Parathyroid adenoma (tissue), 2 donors: Measurements from ENCODE around the gene GET3.

Experiments
- H2AFZ ChIP-seq: fragments of 300-600 bp; sonication (generic); one replicate; pipeline ENCODE4 v1.7.0; 2017; ENCODE audit warnings: antibody characterized with exemption, mild to moderate bottlenecking
- H3K27ac ChIP-seq: fragments of 300-600 bp; sonication (generic); one replicate; pipeline ENCODE4 v1.7.0; 2017
- H3K27me3 ChIP-seq: fragments of 300-600 bp; sonication (generic); one replicate; pipeline ENCODE4 v1.7.0; 2017; ENCODE audit warnings: low read length; ENCODE audit not compliant: control insufficient read depth, insufficient read depth
- H3K36me3 ChIP-seq: fragments of 300-600 bp; sonication (generic); one replicate; pipeline ENCODE4 v1.7.0; 2017; ENCODE audit warnings: low read length; ENCODE audit not compliant: control insufficient read depth, insufficient read depth
- H3K4me1 ChIP-seq: fragments of 300-600 bp; sonication (generic); one replicate; pipeline ENCODE4 v1.7.0; 2017; ENCODE audit warnings: control low read depth
- H3K4me2 ChIP-seq: fragments of 300-600 bp; sonication (generic); one replicate; pipeline ENCODE4 v1.7.0; 2017; ENCODE audit warnings: low read length
- H3K4me3 ChIP-seq: fragments of 300-600 bp; sonication (generic); one replicate; pipeline ENCODE4 v1.7.0; 2017; ENCODE audit warnings: low read depth, low read length
- H3K79me2 ChIP-seq: fragments of 300-600 bp; sonication (generic); one replicate; pipeline ENCODE4 v1.7.0; 2017; ENCODE audit warnings: control low read depth
- H3K9ac ChIP-seq: fragments of 300-600 bp; sonication (generic); one replicate; pipeline ENCODE4 v1.7.0; 2017; ENCODE audit warnings: mild to moderate bottlenecking
- H3K9me3 ChIP-seq: fragments of 300-600 bp; sonication (generic); one replicate; pipeline ENCODE4 v1.7.0; 2017; ENCODE audit warnings: low read length; ENCODE audit not compliant: control insufficient read depth
- CTCF ChIP-seq: fragments of 300-600 bp; sonication (generic); IDR thresholded peaks from one replicate; pipeline ENCODE4 v1.7.0; 2017; ENCODE audit warnings: antibody characterized with exemption, mild to moderate bottlenecking
- donor health status: primary hyperparathyroidism.

The GET3 gene

DNA sequence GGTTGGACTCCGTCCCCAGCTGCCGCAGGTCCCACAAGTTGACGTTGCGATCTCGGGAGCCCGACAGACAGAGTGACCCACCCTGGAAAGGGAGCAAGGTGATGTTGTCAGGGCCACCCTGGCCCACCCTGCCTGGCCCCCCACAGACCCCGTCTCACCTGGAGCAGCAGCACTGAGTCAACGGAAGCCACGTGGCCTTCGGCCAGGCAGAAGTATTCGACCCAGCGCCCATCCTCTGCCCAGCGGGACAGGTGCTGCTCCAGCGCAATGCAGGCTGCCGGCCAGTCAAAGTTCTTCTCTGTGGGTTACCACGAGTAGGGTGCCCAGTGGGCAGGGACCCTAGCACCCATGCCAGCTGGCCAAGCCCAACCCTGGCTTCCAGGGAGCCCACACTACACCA lies 42.7 kb upstream of the GET3 start:
- Histone ChIP-seq H3K9ac (no peak overlapping the region), H3K4me3 (no peak overlapping the region), H3K27ac (no peak overlapping the region), H3K9me3 (no peaks in the 10 kb centered on the region), H3K4me1 (no peaks in the 10 kb centered on the region), H2AFZ (no peak overlapping the region), H3K4me2 (no peak overlapping the region), H3K79me2 (no peaks in the 10 kb centered on the region), H3K27me3 (no peaks in the 10 kb centered on the region), H3K36me3 (no peaks in the 10 kb centered on the region)
- no peak for TF ChIP-seq CTCF

- no peak overlapping the region for H3K27ac ChIP-seq
- TF ChIP-seq CTCF, result no peak
- H3K79me2 ChIP-seq, result no peaks in the 10 kb centered on the region
- no peak overlapping the region for H3K9ac ChIP-seq
- no peaks in the 10 kb centered on the region for H3K9me3 ChIP-seq
- H3K27me3 ChIP-seq, result no peaks in the 10 kb centered on the region
- H3K36me3 ChIP-seq, result no peaks in the 10 kb centered on the region
- H3K4me2 ChIP-seq, result peak overlapping the region; percentile 72
- no peak overlapping the region for H2AFZ ChIP-seq
- H3K4me3 ChIP-seq, result peak overlapping the region; percentile 68
- H3K4me1 ChIP-seq, result no peaks in the 10 kb centered on the region
Measured at GRCh38 chr19:12695096-12695495, 42.2 kb upstream of the GET3 start.

DNA sequence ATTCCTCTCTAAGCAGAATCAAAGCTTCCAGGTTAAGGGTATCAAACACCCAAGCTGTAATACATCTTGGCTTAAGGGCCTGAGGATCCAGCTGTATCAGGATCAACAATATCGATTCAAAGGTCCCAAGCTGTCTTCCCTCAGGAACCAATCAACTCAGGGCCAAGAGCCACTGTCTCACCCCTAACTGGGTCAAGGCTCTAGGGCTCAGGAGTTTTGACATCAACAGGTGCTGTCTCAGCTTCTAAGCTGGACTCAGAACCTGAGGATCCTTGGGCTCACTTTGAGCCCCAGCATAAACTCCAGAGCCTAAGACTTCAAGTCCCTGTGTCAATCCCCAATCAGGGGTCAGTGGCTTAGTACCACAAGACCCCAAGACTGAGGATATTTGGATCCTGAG lies 41.8 kb upstream of the GET3 start:
- Histone ChIP-seq H3K27me3 (no peaks in the 10 kb centered on the region), H3K9ac (no peak overlapping the region), H3K4me2 (peak overlapping the region; percentile 72), H3K36me3 (no peaks in the 10 kb centered on the region), H3K9me3 (no peaks in the 10 kb centered on the region), H3K4me3 (peak overlapping the region; percentile 68), H2AFZ (peak overlapping the region; percentile 99), H3K4me1 (no peaks in the 10 kb centered on the region), H3K79me2 (no peaks in the 10 kb centered on the region), H3K27ac (no peak overlapping the region)
- TF ChIP-seq CTCF, result no peak

GRCh38 chr19:12695997-12696365 lies 41.3 kb upstream of the GET3 start:
- no peaks in the 10 kb centered on the region for H3K9me3 ChIP-seq

More at GRCh38 chr19:12695997-12696365, 41.3 kb upstream of the GET3 start:
- peak overlapping the region; percentile 21 for H3K9ac ChIP-seq
- peak overlapping the region; percentile 72 for H3K4me2 ChIP-seq
- no peaks in the 10 kb centered on the region for H3K4me1 ChIP-seq
- peak overlapping the region; percentile 68 for H3K4me3 ChIP-seq
- H3K36me3 ChIP-seq, result no peaks in the 10 kb centered on the region
- no peaks in the 10 kb centered on the region for H3K27me3 ChIP-seq
- H3K79me2 ChIP-seq, result no peaks in the 10 kb centered on the region
- H3K27ac ChIP-seq, result peak overlapping the region; percentile 74
- TF ChIP-seq CTCF, result no peak
- H2AFZ ChIP-seq, result peak overlapping the region; percentile 99
